Panc1 (cell line): ENCODE data around the gene CDH13. TPM values are rescaled to one million over a fixed set of nuclear protein-coding genes. Genes with fewer than 3 reads are reported as not detected.

Source experiments
- ATAC-seq: fragments of 200-7000 bp; cut with Tn5 transposase; 2 replicates; pipeline ENCODE4 v1.9.1; 2020; ENCODE audit warnings: mild to moderate bottlenecking, moderate library complexity
- BruUV-seq: library from RNA; stranded (reverse); fragments of 400-500 nt; replicated peaks from 2 replicates; lab custom pipeline; 2021; lab: Mats Ljungman, UMichigan
- CTCF ChIA-PET: fragments of 300-600 bp; sonication (Branson Sonifier 250); formaldehyde crosslinking; loops from one replicate; lab custom pipeline; 2022; ENCODE audit warnings: antibody characterized with exemption; lab: Charles Lee
- POLR2A ChIA-PET: fragments of 300-600 bp; sonication (Branson Sonifier 250); formaldehyde crosslinking; loops from one replicate; lab custom pipeline; 2022; ENCODE audit warnings: antibody characterized with exemption; lab: Charles Lee
- DNase-seq: peaks from one replicate; pipeline ENCODE4 v3.0.0-alpha.2; 2010; ENCODE audit warnings: low read depth, low spot score
- H3K27ac ChIP-seq: 2 replicates; pipeline ENCODE4 v1.5.1; 2011; ENCODE audit warnings: mild to moderate bottlenecking, low read length, inconsistent platforms
- H3K27me3 ChIP-seq: fragments of 200-500 bp; sonication (Bioruptor generic); 2 replicates; pipeline ENCODE4 v1.6.0; 2014; ENCODE audit warnings: low read length, inconsistent platforms; ENCODE audit not compliant: control insufficient read depth, insufficient read depth
- H3K36me3 ChIP-seq: fragments of 200-500 bp; sonication (Bioruptor generic); 2 replicates; pipeline ENCODE4 v1.5.1; 2014; ENCODE audit warnings: inconsistent platforms, mild to moderate bottlenecking, low read length, moderate library complexity; ENCODE audit not compliant: control insufficient read depth, insufficient read depth
- H3K4me1 ChIP-seq: 2 replicates; pipeline ENCODE4 v1.5.1; 2011; ENCODE audit warnings: inconsistent platforms, mild to moderate bottlenecking, low read length, moderate library complexity; ENCODE audit not compliant: control insufficient read depth, insufficient read depth
- H3K4me3 ChIP-seq, 2 experiments: 2 replicates each; pipeline ENCODE4 v1.5.1; 2011 to 2012; ENCODE audit warnings: low read depth in 2 of 2, low read length in 2 of 2, mild to moderate bottlenecking in 2 of 2, inconsistent platforms in 1 of 2, moderate library complexity in 1 of 2
- H3K9me3 ChIP-seq: fragments of 200-500 bp; sonication (Bioruptor generic); 2 replicates; pipeline ENCODE4 v1.5.1; 2014; ENCODE audit warnings: low read depth, mild to moderate bottlenecking, inconsistent platforms, low read length, moderate library complexity; ENCODE audit not compliant: control insufficient read depth, insufficient read depth
- CTCF ChIP-seq: fragments of 450-650 bp; IDR thresholded peaks from 2 replicates; pipeline ENCODE4 v1.5.1; 2017; ENCODE audit warnings: mild to moderate bottlenecking
- POLR2AphosphoS5 ChIP-seq: IDR thresholded peaks from 2 replicates; pipeline ENCODE4 v1.6.1; 2012; ENCODE audit warnings: mild to moderate bottlenecking, low read depth, low read length, moderate library complexity
- SIN3A ChIP-seq: IDR thresholded peaks from 2 replicates; pipeline ENCODE4 v1.6.1; 2012; ENCODE audit warnings: low read depth, mild to moderate bottlenecking, low read length, moderate library complexity, borderline replicate concordance; ENCODE audit not compliant: insufficient read depth
- TCF7L2 ChIP-seq: IDR thresholded peaks from 2 replicates; pipeline ENCODE4 v1.6.1; 2011; ENCODE audit warnings: mild to moderate bottlenecking, low read depth, low read length, inconsistent platforms
- in situ Hi-C: cut with HindIII; loops from 2 replicates; pipeline ENCODE4 v1.10.0; 2016; ENCODE audit warnings: low sequenced_read_pairs, low pct_unique_long_range_greater_than_20kb
- intact Hi-C: fragments of 100-400 bp; cut with micrococcal nuclease; formaldehyde crosslinking; loops from one replicate; pipeline ENCODE4 v1.10.0; 2022; ENCODE audit not compliant: unreplicated experiment
- total RNA-seq: library from RNA; stranded (reverse); gene quantifications from one replicate; pipeline ENCODE4 v1.2.1, GENCODE V29; 2021; ENCODE audit not compliant: unreplicated experiment
- TF ChIP-seq, protein P1 (sequence below), 2 experiments: IDR thresholded peaks; 2 replicates each; pipeline ENCODE4 v1.6.1; 2011 to 2012; ENCODE audit warnings: low read depth in 2 of 2, control low read depth in 1 of 2, low read length in 1 of 2, mild to moderate bottlenecking in 1 of 2, moderate library complexity in 1 of 2; ENCODE audit not compliant: insufficient read depth in 1 of 2

CDH13 gene
- total RNA-seq, 1 experiment from 2014 or later, result not detected

GRCh38 chr16:82943371-82943770, 316.6 kb downstream of the CDH13 start:
- intact Hi-C loops (loop anchor here (10.0 kb wide), 1 partner anchor 669 kb away; no protein-coding TSS in a partner anchor), in situ Hi-C loops (no loop called here)
- H3K27me3 ChIP-seq, result no peaks in the 10 kb centered on the region
- no peaks in the 10 kb centered on the region for H3K4me1 ChIP-seq
- ChIA-PET CTCF (no interaction called here), POLR2A (no interaction called here)
- BruUV-seq, result no TSS peak
- no peaks in the 10 kb centered on the region for H3K36me3 ChIP-seq
- no peaks in the 10 kb centered on the region for H3K9me3 ChIP-seq
- DNase-seq, result no peak
- no peak overlapping the region for H3K27ac ChIP-seq
- no peak for ATAC-seq
- no peak overlapping the region for H3K4me3 ChIP-seq
- TF ChIP-seq CTCF (no peak), TCF7L2 (no peak), POLR2AphosphoS5 (no peak), SIN3A (no peak)
- TF ChIP-seq, protein P1, sequence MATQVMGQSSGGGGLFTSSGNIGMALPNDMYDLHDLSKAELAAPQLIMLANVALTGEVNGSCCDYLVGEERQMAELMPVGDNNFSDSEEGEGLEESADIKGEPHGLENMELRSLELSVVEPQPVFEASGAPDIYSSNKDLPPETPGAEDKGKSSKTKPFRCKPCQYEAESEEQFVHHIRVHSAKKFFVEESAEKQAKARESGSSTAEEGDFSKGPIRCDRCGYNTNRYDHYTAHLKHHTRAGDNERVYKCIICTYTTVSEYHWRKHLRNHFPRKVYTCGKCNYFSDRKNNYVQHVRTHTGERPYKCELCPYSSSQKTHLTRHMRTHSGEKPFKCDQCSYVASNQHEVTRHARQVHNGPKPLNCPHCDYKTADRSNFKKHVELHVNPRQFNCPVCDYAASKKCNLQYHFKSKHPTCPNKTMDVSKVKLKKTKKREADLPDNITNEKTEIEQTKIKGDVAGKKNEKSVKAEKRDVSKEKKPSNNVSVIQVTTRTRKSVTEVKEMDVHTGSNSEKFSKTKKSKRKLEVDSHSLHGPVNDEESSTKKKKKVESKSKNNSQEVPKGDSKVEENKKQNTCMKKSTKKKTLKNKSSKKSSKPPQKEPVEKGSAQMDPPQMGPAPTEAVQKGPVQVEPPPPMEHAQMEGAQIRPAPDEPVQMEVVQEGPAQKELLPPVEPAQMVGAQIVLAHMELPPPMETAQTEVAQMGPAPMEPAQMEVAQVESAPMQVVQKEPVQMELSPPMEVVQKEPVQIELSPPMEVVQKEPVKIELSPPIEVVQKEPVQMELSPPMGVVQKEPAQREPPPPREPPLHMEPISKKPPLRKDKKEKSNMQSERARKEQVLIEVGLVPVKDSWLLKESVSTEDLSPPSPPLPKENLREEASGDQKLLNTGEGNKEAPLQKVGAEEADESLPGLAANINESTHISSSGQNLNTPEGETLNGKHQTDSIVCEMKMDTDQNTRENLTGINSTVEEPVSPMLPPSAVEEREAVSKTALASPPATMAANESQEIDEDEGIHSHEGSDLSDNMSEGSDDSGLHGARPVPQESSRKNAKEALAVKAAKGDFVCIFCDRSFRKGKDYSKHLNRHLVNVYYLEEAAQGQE (IDR thresholded peaks at IDR 0.05; ENCODE audit: insufficient read depth in 1 of 2, low read depth in 2 of 2, low read length in 1 of 2), result no peak

- H3K36me3 ChIP-seq, result no peaks in the 10 kb centered on the region
- H3K27me3 ChIP-seq, result no peaks in the 10 kb centered on the region
- no TSS peak for BruUV-seq
- DNase-seq (no peak), ATAC-seq (no peak)
- CTCF ChIA-PET, result no interaction called here
- no peaks in the 10 kb centered on the region for H3K4me1 ChIP-seq
- POLR2A ChIA-PET, result no interaction called here
- H3K9me3 ChIP-seq, result no peaks in the 10 kb centered on the region
- TF ChIP-seq TCF7L2, result no peak
- TF ChIP-seq POLR2AphosphoS5, result no peak
- TF ChIP-seq SIN3A, result no peak
- TF ChIP-seq CTCF, result no peak
- TF ChIP-seq, protein P1 (IDR thresholded peaks at IDR 0.05; ENCODE audit: insufficient read depth in 1 of 2, low read depth in 2 of 2, low read length in 1 of 2), result no peak
- no peak overlapping the region for H3K27ac ChIP-seq
- intact Hi-C loops (loop anchor here (10.0 kb wide), 1 partner anchor 671 kb away; no protein-coding TSS in a partner anchor), in situ Hi-C loops (no loop called here)
- no peak overlapping the region for H3K4me3 ChIP-seq
Measured at GRCh38 chr16:82945420-82946101, 318.8 kb downstream of the CDH13 start.
